ENCODE data around the gene AZU1. TPM values are rescaled to one million over a fixed set of nuclear protein-coding genes. Genes with fewer than 3 reads are reported as not detected.
"Not testable (repeated sequence)": the region's sequence is repeated elsewhere in the genome, so short reads cannot be mapped to it uniquely, and the experiment has no call there.

AZU1 gene
- total and polyA plus RNA-seq, 4 donors = 0.08 to 20.2 (median 0.99) TPM

DNA sequence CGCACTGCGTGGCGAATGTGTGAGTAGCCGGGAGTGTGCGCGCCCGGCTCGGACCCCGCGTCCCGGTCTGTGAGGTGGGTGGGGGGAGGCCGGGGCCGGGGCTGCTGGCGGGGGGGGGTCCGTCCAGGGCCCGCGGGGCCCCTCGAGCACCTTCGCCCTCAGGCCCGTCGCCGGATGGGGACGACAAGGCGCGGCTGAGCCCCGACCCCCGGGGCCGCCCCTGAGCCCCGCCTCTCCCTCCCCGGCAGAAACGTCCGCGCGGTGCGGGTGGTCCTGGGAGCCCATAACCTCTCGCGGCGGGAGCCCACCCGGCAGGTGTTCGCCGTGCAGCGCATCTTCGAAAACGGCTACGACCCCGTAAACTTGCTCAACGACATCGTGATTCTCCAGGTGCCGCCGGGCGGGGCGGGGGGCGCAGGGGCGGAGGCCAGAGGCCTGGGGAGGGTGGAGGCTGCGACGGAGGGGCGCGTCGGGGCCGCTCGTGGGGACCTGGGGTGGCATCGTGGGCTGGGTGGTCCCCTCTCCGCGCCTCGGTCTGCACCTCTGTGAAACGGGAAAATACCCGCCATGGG is 25.5 kb downstream of the AZU1 start (continued):
- TF ChIP-seq, protein P1, sequence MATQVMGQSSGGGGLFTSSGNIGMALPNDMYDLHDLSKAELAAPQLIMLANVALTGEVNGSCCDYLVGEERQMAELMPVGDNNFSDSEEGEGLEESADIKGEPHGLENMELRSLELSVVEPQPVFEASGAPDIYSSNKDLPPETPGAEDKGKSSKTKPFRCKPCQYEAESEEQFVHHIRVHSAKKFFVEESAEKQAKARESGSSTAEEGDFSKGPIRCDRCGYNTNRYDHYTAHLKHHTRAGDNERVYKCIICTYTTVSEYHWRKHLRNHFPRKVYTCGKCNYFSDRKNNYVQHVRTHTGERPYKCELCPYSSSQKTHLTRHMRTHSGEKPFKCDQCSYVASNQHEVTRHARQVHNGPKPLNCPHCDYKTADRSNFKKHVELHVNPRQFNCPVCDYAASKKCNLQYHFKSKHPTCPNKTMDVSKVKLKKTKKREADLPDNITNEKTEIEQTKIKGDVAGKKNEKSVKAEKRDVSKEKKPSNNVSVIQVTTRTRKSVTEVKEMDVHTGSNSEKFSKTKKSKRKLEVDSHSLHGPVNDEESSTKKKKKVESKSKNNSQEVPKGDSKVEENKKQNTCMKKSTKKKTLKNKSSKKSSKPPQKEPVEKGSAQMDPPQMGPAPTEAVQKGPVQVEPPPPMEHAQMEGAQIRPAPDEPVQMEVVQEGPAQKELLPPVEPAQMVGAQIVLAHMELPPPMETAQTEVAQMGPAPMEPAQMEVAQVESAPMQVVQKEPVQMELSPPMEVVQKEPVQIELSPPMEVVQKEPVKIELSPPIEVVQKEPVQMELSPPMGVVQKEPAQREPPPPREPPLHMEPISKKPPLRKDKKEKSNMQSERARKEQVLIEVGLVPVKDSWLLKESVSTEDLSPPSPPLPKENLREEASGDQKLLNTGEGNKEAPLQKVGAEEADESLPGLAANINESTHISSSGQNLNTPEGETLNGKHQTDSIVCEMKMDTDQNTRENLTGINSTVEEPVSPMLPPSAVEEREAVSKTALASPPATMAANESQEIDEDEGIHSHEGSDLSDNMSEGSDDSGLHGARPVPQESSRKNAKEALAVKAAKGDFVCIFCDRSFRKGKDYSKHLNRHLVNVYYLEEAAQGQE (IDR thresholded peaks at IDR 0.05) = no peak
- TF ChIP-seq, protein P2, sequence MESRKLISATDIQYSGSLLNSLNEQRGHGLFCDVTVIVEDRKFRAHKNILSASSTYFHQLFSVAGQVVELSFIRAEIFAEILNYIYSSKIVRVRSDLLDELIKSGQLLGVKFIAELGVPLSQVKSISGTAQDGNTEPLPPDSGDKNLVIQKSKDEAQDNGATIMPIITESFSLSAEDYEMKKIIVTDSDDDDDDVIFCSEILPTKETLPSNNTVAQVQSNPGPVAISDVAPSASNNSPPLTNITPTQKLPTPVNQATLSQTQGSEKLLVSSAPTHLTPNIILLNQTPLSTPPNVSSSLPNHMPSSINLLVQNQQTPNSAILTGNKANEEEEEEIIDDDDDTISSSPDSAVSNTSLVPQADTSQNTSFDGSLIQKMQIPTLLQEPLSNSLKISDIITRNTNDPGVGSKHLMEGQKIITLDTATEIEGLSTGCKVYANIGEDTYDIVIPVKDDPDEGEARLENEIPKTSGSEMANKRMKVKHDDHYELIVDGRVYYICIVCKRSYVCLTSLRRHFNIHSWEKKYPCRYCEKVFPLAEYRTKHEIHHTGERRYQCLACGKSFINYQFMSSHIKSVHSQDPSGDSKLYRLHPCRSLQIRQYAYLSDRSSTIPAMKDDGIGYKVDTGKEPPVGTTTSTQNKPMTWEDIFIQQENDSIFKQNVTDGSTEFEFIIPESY (IDR thresholded peaks at IDR 0.05) = no peak
- no peak for TF ChIP-seq RAD21 (IDR thresholded peaks at IDR 0.05)

DNA sequence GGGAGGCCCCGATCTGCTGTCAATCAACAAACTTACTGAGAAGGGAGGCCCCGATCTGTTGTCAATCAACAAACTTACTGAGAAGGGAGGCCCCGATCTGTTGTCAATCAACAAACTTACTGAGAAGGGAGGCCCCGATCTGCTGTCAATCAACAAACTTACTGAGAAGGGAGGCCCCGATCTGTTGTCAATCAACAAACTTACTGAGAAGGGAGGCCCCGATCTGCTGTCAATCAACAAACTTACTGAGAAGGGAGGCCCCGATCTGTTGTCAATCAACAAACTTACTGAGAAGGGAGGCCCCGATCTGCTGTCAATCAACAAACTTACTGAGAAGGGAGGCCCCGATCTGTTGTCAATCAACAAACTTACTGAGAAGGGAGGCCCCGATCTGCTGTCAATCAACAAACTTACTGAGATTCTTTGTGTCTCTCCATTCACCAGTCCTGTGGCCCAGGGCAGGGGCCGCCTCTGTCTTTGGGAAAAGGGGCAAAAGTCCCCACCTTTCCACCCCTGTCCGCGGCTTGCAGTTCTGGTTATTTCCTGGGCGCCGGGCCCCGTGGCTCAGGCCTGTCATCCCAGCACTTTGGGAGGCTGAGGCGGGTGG is 26.1 kb downstream of the AZU1 start:
- not testable (repeated sequence) for H3K9me3 ChIP-seq (ENCODE audit: control insufficient read depth in 4 of 4, low read length in 3 of 4); H3K27me3 ChIP-seq (ENCODE audit: control insufficient read depth in 4 of 4, insufficient read depth in 4 of 4, low read length in 3 of 4); H3K27ac ChIP-seq (ENCODE audit: low read depth in 1 of 2, low read length in 2 of 2); DNase-seq (ENCODE audit: low spot score); H3K9ac ChIP-seq (ENCODE audit: low read depth in 1 of 2, low read length in 2 of 2); H3K4me3 ChIP-seq (ENCODE audit: low read depth in 1 of 3, low read length in 3 of 3); H3K36me3 ChIP-seq (ENCODE audit: control insufficient read depth in 4 of 4, insufficient read depth in 3 of 4, low read depth in 1 of 4, low read length in 3 of 4)
- WGBS = 75% methylated on average over 12 of the region's 17 CpGs
- peaks cover 5 to 12% (median 8%) of the 10 kb centered on the region in 4 donors for H3K4me1 ChIP-seq (ENCODE audit: control insufficient read depth in 4 of 4, insufficient read depth in 4 of 4, low read length in 3 of 4)

DNA sequence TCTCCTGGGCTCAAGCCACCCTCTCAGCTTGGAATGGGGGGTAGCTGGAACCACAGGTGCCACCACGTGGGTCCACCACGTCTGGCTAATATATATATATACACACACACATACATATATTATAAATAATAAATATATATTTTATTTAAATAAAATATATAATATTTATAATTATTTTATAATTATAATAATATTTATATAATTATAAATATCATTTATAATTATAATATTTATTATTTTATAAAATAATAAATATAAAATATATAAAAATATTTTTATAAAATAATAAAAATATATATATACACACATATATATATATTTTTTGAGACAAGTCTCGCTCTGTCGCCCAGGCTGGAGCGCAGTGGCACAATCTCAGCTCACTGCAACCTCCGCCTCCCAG is 26.9 kb downstream of the AZU1 start:
- H3K27me3 ChIP-seq (ENCODE audit: control insufficient read depth in 4 of 4, insufficient read depth in 4 of 4, low read length in 3 of 4) = no peaks in the 10 kb centered on the region
- no peak for DNase-seq (ENCODE audit: low spot score)
- H3K4me3 ChIP-seq (ENCODE audit: low read depth in 1 of 3, low read length in 3 of 3) = no peak overlapping the region
- no peaks in the 10 kb centered on the region for H3K9me3 ChIP-seq (ENCODE audit: control insufficient read depth in 4 of 4, low read length in 3 of 4)
- H3K4me1 ChIP-seq (ENCODE audit: control insufficient read depth in 4 of 4, insufficient read depth in 4 of 4, low read length in 3 of 4) = peaks cover 5 to 12% (median 8%) of the 10 kb centered on the region in 4 donors
- no peak overlapping the region for H3K9ac ChIP-seq (ENCODE audit: low read depth in 1 of 2, low read length in 2 of 2)
- 71% methylated on average over 6 of the region's 6 CpGs for WGBS
- no peaks in the 10 kb centered on the region for H3K36me3 ChIP-seq (ENCODE audit: control insufficient read depth in 4 of 4, insufficient read depth in 3 of 4, low read depth in 1 of 4, low read length in 3 of 4)
- no peak overlapping the region for H3K27ac ChIP-seq (ENCODE audit: low read depth in 1 of 2, low read length in 2 of 2)
- TF ChIP-seq, protein P3, sequence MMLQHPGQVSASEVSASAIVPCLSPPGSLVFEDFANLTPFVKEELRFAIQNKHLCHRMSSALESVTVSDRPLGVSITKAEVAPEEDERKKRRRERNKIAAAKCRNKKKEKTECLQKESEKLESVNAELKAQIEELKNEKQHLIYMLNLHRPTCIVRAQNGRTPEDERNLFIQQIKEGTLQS (IDR thresholded peaks at IDR 0.05) = no peak
- TF ChIP-seq, protein P1 (IDR thresholded peaks at IDR 0.05) = no peak
- TF ChIP-seq, protein P4, sequence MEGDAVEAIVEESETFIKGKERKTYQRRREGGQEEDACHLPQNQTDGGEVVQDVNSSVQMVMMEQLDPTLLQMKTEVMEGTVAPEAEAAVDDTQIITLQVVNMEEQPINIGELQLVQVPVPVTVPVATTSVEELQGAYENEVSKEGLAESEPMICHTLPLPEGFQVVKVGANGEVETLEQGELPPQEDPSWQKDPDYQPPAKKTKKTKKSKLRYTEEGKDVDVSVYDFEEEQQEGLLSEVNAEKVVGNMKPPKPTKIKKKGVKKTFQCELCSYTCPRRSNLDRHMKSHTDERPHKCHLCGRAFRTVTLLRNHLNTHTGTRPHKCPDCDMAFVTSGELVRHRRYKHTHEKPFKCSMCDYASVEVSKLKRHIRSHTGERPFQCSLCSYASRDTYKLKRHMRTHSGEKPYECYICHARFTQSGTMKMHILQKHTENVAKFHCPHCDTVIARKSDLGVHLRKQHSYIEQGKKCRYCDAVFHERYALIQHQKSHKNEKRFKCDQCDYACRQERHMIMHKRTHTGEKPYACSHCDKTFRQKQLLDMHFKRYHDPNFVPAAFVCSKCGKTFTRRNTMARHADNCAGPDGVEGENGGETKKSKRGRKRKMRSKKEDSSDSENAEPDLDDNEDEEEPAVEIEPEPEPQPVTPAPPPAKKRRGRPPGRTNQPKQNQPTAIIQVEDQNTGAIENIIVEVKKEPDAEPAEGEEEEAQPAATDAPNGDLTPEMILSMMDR (IDR thresholded peaks at IDR 0.05; ENCODE audit: low read depth, low read length, missing input control) = no peak
- TF ChIP-seq HNF4A (conservative IDR thresholded peaks at IDR 0.05) (no peak), EGR1 (IDR thresholded peaks at IDR 0.05; ENCODE audit: low read depth in 2 of 2) (no peak), SP1 (IDR thresholded peaks at IDR 0.05) (no peak), TAF1 (conservative IDR thresholded peaks at IDR 0.05) (no peak), FOXA2 (IDR thresholded peaks at IDR 0.05) (no peak), JUND (IDR thresholded peaks at IDR 0.05) (no peak), RXRA (IDR thresholded peaks at IDR 0.05) (no peak), YY1 (IDR thresholded peaks at IDR 0.05) (no peak), NR2F2 (IDR thresholded peaks at IDR 0.05) (no peak), RAD21 (IDR thresholded peaks at IDR 0.05) (no peak)
- TF ChIP-seq, protein P2 (IDR thresholded peaks at IDR 0.05) = no peak
- TF ChIP-seq, protein P5, sequence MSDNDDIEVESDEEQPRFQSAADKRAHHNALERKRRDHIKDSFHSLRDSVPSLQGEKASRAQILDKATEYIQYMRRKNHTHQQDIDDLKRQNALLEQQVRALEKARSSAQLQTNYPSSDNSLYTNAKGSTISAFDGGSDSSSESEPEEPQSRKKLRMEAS (IDR thresholded peaks at IDR 0.05) = no peak

Measured in liver (tissue), 9 donors.